ENCODE measurements around the gene MAST2. TPM values are rescaled to one million over a fixed set of nuclear protein-coding genes. Genes with fewer than 3 reads are reported as not detected.

The MAST2 gene
- total and polyA plus RNA-seq, 2 experiments from 2014 or later = 44.8 to 79.2 TPM

- Histone ChIP-seq H3K27me3 (no peaks in the 10 kb centered on the region), H3K27ac (peak overlapping the region; percentile 90), H3K4me3 (no peak overlapping the region), H3K36me3 (no peaks in the 10 kb centered on the region), H3K9me3 (ENCODE audit: low read depth) (no peaks in the 10 kb centered on the region), H3K4me1 (ENCODE audit: low read depth) (peaks cover 17% of the 10 kb centered on the region)
- TF ChIP-seq, protein P1, sequence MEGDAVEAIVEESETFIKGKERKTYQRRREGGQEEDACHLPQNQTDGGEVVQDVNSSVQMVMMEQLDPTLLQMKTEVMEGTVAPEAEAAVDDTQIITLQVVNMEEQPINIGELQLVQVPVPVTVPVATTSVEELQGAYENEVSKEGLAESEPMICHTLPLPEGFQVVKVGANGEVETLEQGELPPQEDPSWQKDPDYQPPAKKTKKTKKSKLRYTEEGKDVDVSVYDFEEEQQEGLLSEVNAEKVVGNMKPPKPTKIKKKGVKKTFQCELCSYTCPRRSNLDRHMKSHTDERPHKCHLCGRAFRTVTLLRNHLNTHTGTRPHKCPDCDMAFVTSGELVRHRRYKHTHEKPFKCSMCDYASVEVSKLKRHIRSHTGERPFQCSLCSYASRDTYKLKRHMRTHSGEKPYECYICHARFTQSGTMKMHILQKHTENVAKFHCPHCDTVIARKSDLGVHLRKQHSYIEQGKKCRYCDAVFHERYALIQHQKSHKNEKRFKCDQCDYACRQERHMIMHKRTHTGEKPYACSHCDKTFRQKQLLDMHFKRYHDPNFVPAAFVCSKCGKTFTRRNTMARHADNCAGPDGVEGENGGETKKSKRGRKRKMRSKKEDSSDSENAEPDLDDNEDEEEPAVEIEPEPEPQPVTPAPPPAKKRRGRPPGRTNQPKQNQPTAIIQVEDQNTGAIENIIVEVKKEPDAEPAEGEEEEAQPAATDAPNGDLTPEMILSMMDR (IDR thresholded peaks at IDR 0.05; ENCODE audit: low read depth, low read length) = no peak
- DNase-seq (ENCODE audit: low read depth in 1 of 2, low spot score in 1 of 2) = peak; percentile 38 to 88
These were observed 88.8 kb downstream of the MAST2 start for GRCh38 chr1:45892068-45892785.

- DNase-seq (ENCODE audit: low read depth in 1 of 2, low spot score in 1 of 2) = no peak
- Histone ChIP-seq H3K4me3 (no peak overlapping the region), H3K27ac (no peak overlapping the region), H3K36me3 (no peaks in the 10 kb centered on the region), H3K4me1 (ENCODE audit: low read depth) (peaks cover 17% of the 10 kb centered on the region), H3K9me3 (ENCODE audit: low read depth) (no peaks in the 10 kb centered on the region), H3K27me3 (no peaks in the 10 kb centered on the region)
- TF ChIP-seq, protein P1 (IDR thresholded peaks at IDR 0.05; ENCODE audit: low read depth, low read length) = no peak
These were observed 90.9 kb downstream of the MAST2 start for GRCh38 chr1:45894331-45894730.

DNA sequence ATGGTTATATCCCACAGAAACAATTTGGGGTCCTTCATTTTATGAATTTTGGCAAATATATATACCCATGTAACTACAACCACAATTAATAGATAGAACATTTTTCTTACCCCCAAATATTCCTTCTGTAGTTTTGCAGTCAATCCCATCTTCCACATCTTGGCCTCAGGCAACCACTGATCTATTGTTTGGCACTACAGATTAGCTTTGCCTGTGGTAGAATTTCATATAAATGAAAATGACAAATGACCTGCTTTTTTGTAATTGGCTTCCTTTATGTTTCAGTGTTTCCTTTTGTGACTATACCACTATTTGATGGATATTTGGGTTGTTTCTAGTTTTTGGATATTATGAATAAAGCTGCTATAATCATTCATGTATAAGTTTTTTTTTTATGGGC lies 91.5 kb downstream of the MAST2 start:
- Histone ChIP-seq H3K27ac (no peak overlapping the region), H3K27me3 (no peaks in the 10 kb centered on the region), H3K9me3 (ENCODE audit: low read depth) (no peaks in the 10 kb centered on the region), H3K4me1 (ENCODE audit: low read depth) (peaks cover 17% of the 10 kb centered on the region), H3K36me3 (no peaks in the 10 kb centered on the region), H3K4me3 (no peak overlapping the region)
- TF ChIP-seq, protein P1 (IDR thresholded peaks at IDR 0.05; ENCODE audit: low read depth, low read length) = no peak
- no peak for DNase-seq (ENCODE audit: low read depth in 1 of 2, low spot score in 1 of 2)

- no peaks in the 10 kb centered on the region for H3K36me3 ChIP-seq
- no peak overlapping the region for H3K4me3 ChIP-seq
- H3K27me3 ChIP-seq = no peaks in the 10 kb centered on the region
- H3K27ac ChIP-seq = no peak overlapping the region
- H3K4me1 ChIP-seq (ENCODE audit: low read depth) = peaks cover 17% of the 10 kb centered on the region
- no peaks in the 10 kb centered on the region for H3K9me3 ChIP-seq (ENCODE audit: low read depth)
- TF ChIP-seq, protein P1 (IDR thresholded peaks at IDR 0.05; ENCODE audit: low read depth, low read length) = no peak
- no peak for DNase-seq (ENCODE audit: low read depth in 1 of 2, low spot score in 1 of 2)
These were observed 92.0 kb downstream of the MAST2 start for GRCh38 chr1:45895406-45895805.

GRCh38 chr1:45906883-45907282 lies 103.5 kb downstream of the MAST2 start:
- H3K4me1 ChIP-seq (ENCODE audit: low read depth) = peaks cover 33% of the 10 kb centered on the region
- no peaks in the 10 kb centered on the region for H3K36me3 ChIP-seq
- H3K27me3 ChIP-seq = no peaks in the 10 kb centered on the region
- H3K4me3 ChIP-seq = no peak overlapping the region
- DNase-seq (ENCODE audit: low read depth in 1 of 2, low spot score in 1 of 2) = no peak
- no peaks in the 10 kb centered on the region for H3K9me3 ChIP-seq (ENCODE audit: low read depth)
- H3K27ac ChIP-seq = no peak overlapping the region
- TF ChIP-seq, protein P1 (IDR thresholded peaks at IDR 0.05; ENCODE audit: low read depth, low read length) = no peak

Measured in cardiac muscle cell (in vitro differentiated cells and primary cell).